Measurements from ENCODE around the gene CAP2. TPM values are rescaled to one million over a fixed set of nuclear protein-coding genes. Genes with fewer than 3 reads are reported as not detected.

The CAP2 gene
- total and polyA plus RNA-seq, 2 experiments from 2014 or later, result 6.7 to 9.1 TPM

DNA sequence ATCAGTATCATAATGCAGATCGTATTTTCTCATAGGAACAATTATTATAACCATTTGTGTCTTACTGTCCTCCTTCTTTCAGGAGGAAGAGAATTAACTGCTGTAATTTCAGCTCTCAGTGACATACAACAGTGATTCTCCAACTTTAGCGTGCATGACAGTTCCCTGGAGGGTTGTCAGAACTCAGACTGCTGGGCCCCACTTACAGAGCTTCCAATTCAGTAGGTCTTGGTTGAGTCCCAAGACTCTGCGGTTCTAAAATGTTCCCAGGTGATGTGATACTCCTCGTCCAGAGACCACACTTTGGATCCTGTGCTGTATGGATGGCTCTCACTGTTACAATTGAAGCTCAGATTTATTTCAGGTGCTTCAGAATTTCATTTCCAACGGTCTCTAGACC, 72.8 kb downstream of the CAP2 start:
- Mint-ChIP-seq H3K27ac (no peak overlapping the region), H3K36me3 (ENCODE audit: low read depth) (peaks cover 4% of the 10 kb centered on the region; the same call in 1 of the 3 replicates), H3K9me3 (no peaks in the 10 kb centered on the region), H3K4me3 (no peak overlapping the region), H3K27me3 (ENCODE audit: insufficient read depth, low read depth, poor library complexity) (no peaks in the 10 kb centered on the region), H3K4me1 (no peaks in the 10 kb centered on the region)
- ATAC-seq (no peak), DNase-seq (ENCODE audit: low spot score) (no peak)
- Histone ChIP-seq H3K4me2 (no peak overlapping the region), H3K4me1 (ENCODE audit: insufficient read depth) (no peaks in the 10 kb centered on the region), H3K27me3 (ENCODE audit: insufficient read depth) (no peaks in the 10 kb centered on the region), H2AFZ (no peak overlapping the region), H3K9me2 (ENCODE audit: insufficient read depth) (no peaks in the 10 kb centered on the region), H3K27ac (ENCODE audit: low read depth) (no peak overlapping the region), H4K20me1 (replicated peaks; ENCODE audit: insufficient read depth) (no peaks in the 10 kb centered on the region), H3K4me3 (no peak overlapping the region), H3K79me2 (replicated peaks; ENCODE audit: insufficient read depth) (no peaks in the 10 kb centered on the region), H3K36me3 (ENCODE audit: insufficient read depth) (no peaks in the 10 kb centered on the region), H3F3A (replicated peaks; ENCODE audit: low read depth) (no peaks in the 10 kb centered on the region)
- no peak for TF ChIP-seq ZNF114 (CRISPR knock-in tag; IDR thresholded peaks at IDR 0.05)
- TF ChIP-seq, protein P1, sequence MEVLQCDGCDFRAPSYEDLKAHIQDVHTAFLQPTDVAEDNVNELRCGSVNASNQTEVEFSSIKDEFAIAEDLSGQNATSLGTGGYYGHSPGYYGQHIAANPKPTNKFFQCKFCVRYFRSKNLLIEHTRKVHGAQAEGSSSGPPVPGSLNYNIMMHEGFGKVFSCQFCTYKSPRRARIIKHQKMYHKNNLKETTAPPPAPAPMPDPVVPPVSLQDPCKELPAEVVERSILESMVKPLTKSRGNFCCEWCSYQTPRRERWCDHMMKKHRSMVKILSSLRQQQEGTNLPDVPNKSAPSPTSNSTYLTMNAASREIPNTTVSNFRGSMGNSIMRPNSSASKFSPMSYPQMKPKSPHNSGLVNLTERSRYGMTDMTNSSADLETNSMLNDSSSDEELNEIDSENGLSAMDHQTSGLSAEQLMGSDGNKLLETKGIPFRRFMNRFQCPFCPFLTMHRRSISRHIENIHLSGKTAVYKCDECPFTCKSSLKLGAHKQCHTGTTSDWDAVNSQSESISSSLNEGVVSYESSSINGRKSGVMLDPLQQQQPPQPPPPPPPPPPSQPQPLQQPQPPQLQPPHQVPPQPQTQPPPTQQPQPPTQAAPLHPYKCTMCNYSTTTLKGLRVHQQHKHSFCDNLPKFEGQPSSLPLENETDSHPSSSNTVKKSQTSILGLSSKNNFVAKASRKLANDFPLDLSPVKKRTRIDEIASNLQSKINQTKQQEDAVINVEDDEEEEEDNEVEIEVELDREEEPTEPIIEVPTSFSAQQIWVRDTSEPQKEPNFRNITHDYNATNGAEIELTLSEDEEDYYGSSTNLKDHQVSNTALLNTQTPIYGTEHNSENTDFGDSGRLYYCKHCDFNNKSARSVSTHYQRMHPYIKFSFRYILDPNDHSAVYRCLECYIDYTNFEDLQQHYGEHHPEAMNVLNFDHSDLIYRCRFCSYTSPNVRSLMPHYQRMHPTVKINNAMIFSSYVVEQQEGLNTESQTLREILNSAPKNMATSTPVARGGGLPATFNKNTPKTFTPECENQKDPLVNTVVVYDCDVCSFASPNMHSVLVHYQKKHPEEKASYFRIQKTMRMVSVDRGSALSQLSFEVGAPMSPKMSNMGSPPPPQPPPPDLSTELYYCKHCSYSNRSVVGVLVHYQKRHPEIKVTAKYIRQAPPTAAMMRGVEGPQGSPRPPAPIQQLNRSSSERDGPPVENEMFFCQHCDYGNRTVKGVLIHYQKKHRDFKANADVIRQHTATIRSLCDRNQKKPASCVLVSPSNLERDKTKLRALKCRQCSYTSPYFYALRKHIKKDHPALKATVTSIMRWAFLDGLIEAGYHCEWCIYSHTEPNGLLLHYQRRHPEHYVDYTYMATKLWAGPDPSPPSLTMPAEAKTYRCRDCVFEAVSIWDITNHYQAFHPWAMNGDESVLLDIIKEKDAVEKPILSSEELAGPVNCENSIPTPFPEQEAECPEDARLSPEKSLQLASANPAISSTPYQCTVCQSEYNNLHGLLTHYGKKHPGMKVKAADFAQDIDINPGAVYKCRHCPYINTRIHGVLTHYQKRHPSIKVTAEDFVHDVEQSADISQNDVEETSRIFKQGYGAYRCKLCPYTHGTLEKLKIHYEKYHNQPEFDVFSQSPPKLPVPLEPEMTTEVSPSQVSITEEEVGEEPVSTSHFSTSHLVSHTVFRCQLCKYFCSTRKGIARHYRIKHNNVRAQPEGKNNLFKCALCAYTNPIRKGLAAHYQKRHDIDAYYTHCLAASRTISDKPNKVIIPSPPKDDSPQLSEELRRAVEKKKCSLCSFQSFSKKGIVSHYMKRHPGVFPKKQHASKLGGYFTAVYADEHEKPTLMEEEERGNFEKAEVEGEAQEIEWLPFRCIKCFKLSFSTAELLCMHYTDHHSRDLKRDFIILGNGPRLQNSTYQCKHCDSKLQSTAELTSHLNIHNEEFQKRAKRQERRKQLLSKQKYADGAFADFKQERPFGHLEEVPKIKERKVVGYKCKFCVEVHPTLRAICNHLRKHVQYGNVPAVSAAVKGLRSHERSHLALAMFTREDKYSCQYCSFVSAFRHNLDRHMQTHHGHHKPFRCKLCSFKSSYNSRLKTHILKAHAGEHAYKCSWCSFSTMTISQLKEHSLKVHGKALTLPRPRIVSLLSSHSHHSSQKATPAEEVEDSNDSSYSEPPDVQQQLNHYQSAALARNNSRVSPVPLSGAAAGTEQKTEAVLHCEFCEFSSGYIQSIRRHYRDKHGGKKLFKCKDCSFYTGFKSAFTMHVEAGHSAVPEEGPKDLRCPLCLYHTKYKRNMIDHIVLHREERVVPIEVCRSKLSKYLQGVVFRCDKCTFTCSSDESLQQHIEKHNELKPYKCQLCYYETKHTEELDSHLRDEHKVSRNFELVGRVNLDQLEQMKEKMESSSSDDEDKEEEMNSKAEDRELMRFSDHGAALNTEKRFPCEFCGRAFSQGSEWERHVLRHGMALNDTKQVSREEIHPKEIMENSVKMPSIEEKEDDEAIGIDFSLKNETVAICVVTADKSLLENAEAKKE (CRISPR knock-in tag; IDR thresholded peaks at IDR 0.05), result no peak
- no peak for TF ChIP-seq NANOG (IDR thresholded peaks at IDR 0.05; ENCODE audit: borderline replicate concordance)
- TF ChIP-seq, protein P2, sequence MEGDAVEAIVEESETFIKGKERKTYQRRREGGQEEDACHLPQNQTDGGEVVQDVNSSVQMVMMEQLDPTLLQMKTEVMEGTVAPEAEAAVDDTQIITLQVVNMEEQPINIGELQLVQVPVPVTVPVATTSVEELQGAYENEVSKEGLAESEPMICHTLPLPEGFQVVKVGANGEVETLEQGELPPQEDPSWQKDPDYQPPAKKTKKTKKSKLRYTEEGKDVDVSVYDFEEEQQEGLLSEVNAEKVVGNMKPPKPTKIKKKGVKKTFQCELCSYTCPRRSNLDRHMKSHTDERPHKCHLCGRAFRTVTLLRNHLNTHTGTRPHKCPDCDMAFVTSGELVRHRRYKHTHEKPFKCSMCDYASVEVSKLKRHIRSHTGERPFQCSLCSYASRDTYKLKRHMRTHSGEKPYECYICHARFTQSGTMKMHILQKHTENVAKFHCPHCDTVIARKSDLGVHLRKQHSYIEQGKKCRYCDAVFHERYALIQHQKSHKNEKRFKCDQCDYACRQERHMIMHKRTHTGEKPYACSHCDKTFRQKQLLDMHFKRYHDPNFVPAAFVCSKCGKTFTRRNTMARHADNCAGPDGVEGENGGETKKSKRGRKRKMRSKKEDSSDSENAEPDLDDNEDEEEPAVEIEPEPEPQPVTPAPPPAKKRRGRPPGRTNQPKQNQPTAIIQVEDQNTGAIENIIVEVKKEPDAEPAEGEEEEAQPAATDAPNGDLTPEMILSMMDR (conservative IDR thresholded peaks at IDR 0.05; ENCODE audit: low read depth in 2 of 2), result no peak
- TF ChIP-seq ZNF331 (CRISPR knock-in tag; IDR thresholded peaks at IDR 0.05; ENCODE audit: low read depth), result no peak
- no peak for TF ChIP-seq POLR2AphosphoS5 (IDR thresholded peaks at IDR 0.05; ENCODE audit: low read depth)
- TF ChIP-seq EZH2phosphoT487 (IDR thresholded peaks at IDR 0.05; ENCODE audit: unreplicated experiment), result no peak
- no peak for TF ChIP-seq JUNB (IDR thresholded peaks at IDR 0.05; ENCODE audit: unreplicated experiment)
- TF ChIP-seq, protein P3, sequence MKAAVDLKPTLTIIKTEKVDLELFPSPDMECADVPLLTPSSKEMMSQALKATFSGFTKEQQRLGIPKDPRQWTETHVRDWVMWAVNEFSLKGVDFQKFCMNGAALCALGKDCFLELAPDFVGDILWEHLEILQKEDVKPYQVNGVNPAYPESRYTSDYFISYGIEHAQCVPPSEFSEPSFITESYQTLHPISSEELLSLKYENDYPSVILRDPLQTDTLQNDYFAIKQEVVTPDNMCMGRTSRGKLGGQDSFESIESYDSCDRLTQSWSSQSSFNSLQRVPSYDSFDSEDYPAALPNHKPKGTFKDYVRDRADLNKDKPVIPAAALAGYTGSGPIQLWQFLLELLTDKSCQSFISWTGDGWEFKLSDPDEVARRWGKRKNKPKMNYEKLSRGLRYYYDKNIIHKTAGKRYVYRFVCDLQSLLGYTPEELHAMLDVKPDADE (IDR thresholded peaks at IDR 0.05), result no peak
- TF ChIP-seq, protein P4, sequence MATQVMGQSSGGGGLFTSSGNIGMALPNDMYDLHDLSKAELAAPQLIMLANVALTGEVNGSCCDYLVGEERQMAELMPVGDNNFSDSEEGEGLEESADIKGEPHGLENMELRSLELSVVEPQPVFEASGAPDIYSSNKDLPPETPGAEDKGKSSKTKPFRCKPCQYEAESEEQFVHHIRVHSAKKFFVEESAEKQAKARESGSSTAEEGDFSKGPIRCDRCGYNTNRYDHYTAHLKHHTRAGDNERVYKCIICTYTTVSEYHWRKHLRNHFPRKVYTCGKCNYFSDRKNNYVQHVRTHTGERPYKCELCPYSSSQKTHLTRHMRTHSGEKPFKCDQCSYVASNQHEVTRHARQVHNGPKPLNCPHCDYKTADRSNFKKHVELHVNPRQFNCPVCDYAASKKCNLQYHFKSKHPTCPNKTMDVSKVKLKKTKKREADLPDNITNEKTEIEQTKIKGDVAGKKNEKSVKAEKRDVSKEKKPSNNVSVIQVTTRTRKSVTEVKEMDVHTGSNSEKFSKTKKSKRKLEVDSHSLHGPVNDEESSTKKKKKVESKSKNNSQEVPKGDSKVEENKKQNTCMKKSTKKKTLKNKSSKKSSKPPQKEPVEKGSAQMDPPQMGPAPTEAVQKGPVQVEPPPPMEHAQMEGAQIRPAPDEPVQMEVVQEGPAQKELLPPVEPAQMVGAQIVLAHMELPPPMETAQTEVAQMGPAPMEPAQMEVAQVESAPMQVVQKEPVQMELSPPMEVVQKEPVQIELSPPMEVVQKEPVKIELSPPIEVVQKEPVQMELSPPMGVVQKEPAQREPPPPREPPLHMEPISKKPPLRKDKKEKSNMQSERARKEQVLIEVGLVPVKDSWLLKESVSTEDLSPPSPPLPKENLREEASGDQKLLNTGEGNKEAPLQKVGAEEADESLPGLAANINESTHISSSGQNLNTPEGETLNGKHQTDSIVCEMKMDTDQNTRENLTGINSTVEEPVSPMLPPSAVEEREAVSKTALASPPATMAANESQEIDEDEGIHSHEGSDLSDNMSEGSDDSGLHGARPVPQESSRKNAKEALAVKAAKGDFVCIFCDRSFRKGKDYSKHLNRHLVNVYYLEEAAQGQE (IDR thresholded peaks at IDR 0.05; ENCODE audit: unreplicated experiment), result no peak

Measured in GM23338 (cell line).